Spleen (tissue), 11 donors: Measurements from ENCODE around the gene HOXC11. TPM values are rescaled to one million over a fixed set of nuclear protein-coding genes. Genes with fewer than 3 reads are reported as not detected.

Source experiments
- DNase-seq: peaks from one replicate; pipeline ENCODE4 v3.0.0-alpha.2; 2020
- H3K27ac ChIP-seq, 8 donors: fragments of 200-600 bp; sonication (generic) in 7 of 8; 1 replicate in 4 of 8; 2 replicates in 4 of 8; pipeline versions ENCODE4 v1.5.0 to v1.8.0; 2016 to 2021; ENCODE audit warnings: inconsistent platforms in 4 of 8, mild to moderate bottlenecking in 4 of 8, moderate library complexity in 1 of 8
- H3K27me3 ChIP-seq, 7 donors: fragments of 200-600 bp; sonication (generic) in 6 of 7; replicated peaks in 1 of 7; 1 replicate in 4 of 7; 2 replicates in 3 of 7; pipeline versions ENCODE4 v1.5.0 to v1.8.0; 2016 to 2021; ENCODE audit warnings: inconsistent platforms in 3 of 7, mild to moderate bottlenecking in 1 of 7
- H3K36me3 ChIP-seq, 6 donors: fragments of 200-600 bp; sonication (generic) in 5 of 6; 1 replicate in 4 of 6; 2 replicates in 2 of 6; pipeline versions ENCODE4 v1.5.0 to v1.8.0; 2016 to 2021; ENCODE audit warnings: inconsistent platforms in 2 of 6
- H3K4me1 ChIP-seq, 6 donors: fragments of 200-600 bp; sonication (generic) in 5 of 6; 1 replicate in 3 of 6; 2 replicates in 3 of 6; pipeline versions ENCODE4 v1.5.0 to v1.8.0; 2016 to 2021; ENCODE audit warnings: inconsistent platforms in 3 of 6
- H3K4me3 ChIP-seq, 8 donors: fragments of 200-600 bp; sonication (generic) in 7 of 8; 1 replicate in 4 of 8; 2 replicates in 4 of 8; pipeline versions ENCODE4 v1.5.0 to v1.8.0; 2016 to 2021; ENCODE audit warnings: inconsistent platforms in 4 of 8, mild to moderate bottlenecking in 4 of 8, moderate library complexity in 2 of 8
- H3K9me3 ChIP-seq, 8 donors: fragments of 200-600 bp; sonication (generic) in 7 of 8; 1 replicate in 4 of 8; 2 replicates in 4 of 8; pipeline versions ENCODE4 v1.5.0 to v1.8.0; 2016 to 2021; ENCODE audit warnings: inconsistent platforms in 4 of 8
- CTCF ChIP-seq, 11 experiments: fragments of 200-600 bp in 7 of 11; fragments of 450-650 bp in 4 of 11; sonication (generic) in 4 of 11; IDR thresholded peaks in 8 of 11; conservative IDR thresholded peaks in 3 of 11; 1 replicate in 7 of 11; 2 replicates in 4 of 11; pipeline versions ENCODE4 v1.4.0 to v1.8.0; 2016 to 2021; ENCODE audit warnings: antibody characterized with exemption in 11 of 11, inconsistent platforms in 4 of 11, mild to moderate bottlenecking in 1 of 11
- POLR2A ChIP-seq, 3 donors: fragments of 450-650 bp; IDR thresholded peaks; one replicate each; pipeline ENCODE4 v1.5.1; 2017; ENCODE audit warnings: antibody characterized with exemption in 3 of 3, mild to moderate bottlenecking in 1 of 3
- POLR2AphosphoS5 ChIP-seq, 3 donors: sonication (generic); formaldehyde crosslinking; IDR thresholded peaks; one replicate each; pipeline ENCODE4 v1.5.1; 2017; ENCODE audit warnings: antibody characterized with exemption in 3 of 3
- WGBS, 5 donors: extraction: QIAGEN DNeasy Blood & Tissue Kit in 3 of 5; methylation state at CpG; one replicate each; pipeline versions ENCODE4 v1.1.5 to v1.1.7; 2013 to 2018; 5-methylcytosine and 5-hydroxymethylcytosine counted together
- intact Hi-C: fragments of 100-400 bp; cut with DNase I; formaldehyde crosslinking; loops from one replicate; pipeline ENCODE4 v1.15.0; 2023; ENCODE audit warnings: low total_unique reads
- polyA plus RNA-seq, 3 donors: library from polyadenylated mRNA; stranded (reverse); fragments of 200-250 nt; gene quantifications; one replicate each; pipeline ENCODE4 v1.2.1, GENCODE V29; 2013
- total RNA-seq, 7 donors: library from RNA; depleted of rRNA in 3 of 7; stranded (reverse); fragments of >200 nt in 3 of 7; fragmentation: NEBNext Ultra II Directional in 4 of 7; extraction: Animal tissue kit (Norgen Biotek cat#: 25700) in 4 of 7; gene quantifications; one replicate each; pipeline versions ENCODE4 v1.1.0 to v1.2.1, GENCODE V29; 2016 to 2021
- donor health status: healthy with polysubstance abuse.
- donor health status: DM: no; HTN: no; CAD: no; lungs with moderate emphysema.
- donor health status: DM: no; HTN: no; CAD: no.
- donor health status: Bipolar disorder and iron deficiency.
- donor health status: healthy.
- donor health status: DM: no; HTN: no; CAD: no.
- donor health status: DM: yes; HTN: yes; CAD: no.

Gene HOXC11
- total and polyA plus RNA-seq, 10 donors, result not detected

- Histone ChIP-seq H3K36me3 (no peaks in the 10 kb centered on the region), H3K9me3 (no peaks in the 10 kb centered on the region), H3K4me3 (no peak overlapping the region), H3K27me3 (peaks cover 14 to 100% (median 95%) of the 10 kb centered on the region in 7 donors), H3K4me1 (peaks cover 0 to 51% (median 28%) of the 10 kb centered on the region in 6 donors), H3K27ac (no peak overlapping the region)
- no peak for DNase-seq
- 40 to 52% (median 47%) methylated on average over 2 of the region's 2 CpGs for WGBS, 5 donors
- no peak for TF ChIP-seq CTCF (IDR thresholded peaks at IDR 0.05 in 8 of 11, conservative IDR thresholded peaks at IDR 0.05 in 3 of 11)
- no peak for TF ChIP-seq POLR2A (IDR thresholded peaks at IDR 0.05)
- TF ChIP-seq POLR2AphosphoS5 (IDR thresholded peaks at IDR 0.05), result no peak
- intact Hi-C loops, result loop anchor here (5.0 kb wide), 1 partner anchor 185 kb away; no protein-coding TSS in a partner anchor
Observed at GRCh38 chr12:54007538-54008259, 34.8 kb downstream of the HOXC11 start.

GRCh38 chr12:54008260-54008552 is 35.3 kb downstream of the HOXC11 start:
- H3K27me3 ChIP-seq, result peaks cover 15 to 100% (median 95%) of the 10 kb centered on the region in 7 donors
- peaks cover 0 to 51% (median 28%) of the 10 kb centered on the region in 6 donors for H3K4me1 ChIP-seq
- no peak for DNase-seq
- H3K36me3 ChIP-seq, result no peaks in the 10 kb centered on the region
- no peak overlapping the region for H3K27ac ChIP-seq
- TF ChIP-seq CTCF (IDR thresholded peaks at IDR 0.05 in 8 of 11, conservative IDR thresholded peaks at IDR 0.05 in 3 of 11), result no peak
- TF ChIP-seq POLR2AphosphoS5 (IDR thresholded peaks at IDR 0.05), result no peak
- TF ChIP-seq POLR2A (IDR thresholded peaks at IDR 0.05), result no peak
- 14 to 40% (median 23%) methylated on average over 1 to 2 of the region's 2 CpGs for WGBS, 5 donors
- intact Hi-C loops, result loop anchor here (5.0 kb wide), 1 partner anchor 184 kb away; no protein-coding TSS in a partner anchor
- no peak overlapping the region for H3K4me3 ChIP-seq
- H3K9me3 ChIP-seq, result no peaks in the 10 kb centered on the region

- 4 to 6% (median 5%) methylated on average over 26 to 51 of the region's 51 CpGs for WGBS, 5 donors
- H3K9me3 ChIP-seq, result no peaks in the 10 kb centered on the region
- TF ChIP-seq POLR2A (IDR thresholded peaks at IDR 0.05) (no peak), POLR2AphosphoS5 (IDR thresholded peaks at IDR 0.05) (peak in 1 of 3 donors; percentile 14), CTCF (IDR thresholded peaks at IDR 0.05 in 8 of 11, conservative IDR thresholded peaks at IDR 0.05 in 3 of 11) (no peak)
- peak overlapping the region in 1 of 8 donors; percentile 49 for H3K4me3 ChIP-seq
- H3K4me1 ChIP-seq, result peaks cover 0 to 56% (median 31%) of the 10 kb centered on the region in 6 donors
- intact Hi-C loops, result loop anchor here (5.0 kb wide), 1 partner anchor 183 kb away; no protein-coding TSS in a partner anchor
- no peak overlapping the region for H3K27ac ChIP-seq
- DNase-seq, result no peak
- no peaks in the 10 kb centered on the region for H3K36me3 ChIP-seq
- H3K27me3 ChIP-seq, result peaks cover 15 to 100% (median 94%) of the 10 kb centered on the region in 7 donors
Observed at GRCh38 chr12:54009171-54010052, 36.5 kb downstream of the HOXC11 start.
